HG02973 (cell line): ENCODE measurements around the gene GPC1.

ENCODE experiments used
- ATAC-seq: cut with Tn5 transposase; IDR thresholded peaks from one replicate; pipeline ENCODE4 v1.9.1; 2021; ENCODE audit warnings: moderate library complexity; ENCODE audit not compliant: unreplicated experiment

The GPC1 gene

GRCh38 chr2:240396623-240397541 lies 38.6 kb upstream of the GPC1 start:
- no peak for ATAC-seq

GRCh38 chr2:240397542-240397916 lies 37.9 kb upstream of the GPC1 start:
- ATAC-seq = no peak

GRCh38 chr2:240397924-240398645 lies 37.4 kb upstream of the GPC1 start:
- ATAC-seq = no peak

- ATAC-seq = no peak
These were observed 36.7 kb upstream of the GPC1 start for GRCh38 chr2:240398661-240399267.

GRCh38 chr2:240399419-240400324 lies 35.8 kb upstream of the GPC1 start:
- no peak for ATAC-seq

GRCh38 chr2:240400371-240401161 lies 34.9 kb upstream of the GPC1 start:
- ATAC-seq = no peak

GRCh38 chr2:240401308-240401707 lies 34.2 kb upstream of the GPC1 start:
- no peak for ATAC-seq

- ATAC-seq = no peak
These were observed 33.5 kb upstream of the GPC1 start for GRCh38 chr2:240401781-240402551.

- no peak for ATAC-seq
These were observed 32.7 kb upstream of the GPC1 start for GRCh38 chr2:240402566-240403272.

- no peak for ATAC-seq
These were observed 31.9 kb upstream of the GPC1 start for GRCh38 chr2:240403396-240404104.

- ATAC-seq = no peak
These were observed 31.1 kb upstream of the GPC1 start for GRCh38 chr2:240404174-240404852.

GRCh38 chr2:240405133-240405532 lies 30.3 kb upstream of the GPC1 start:
- no peak for ATAC-seq

- no peak for ATAC-seq
These were observed 29.7 kb upstream of the GPC1 start for GRCh38 chr2:240405684-240406313.

- no peak for ATAC-seq
These were observed 28.4 kb upstream of the GPC1 start for GRCh38 chr2:240407090-240407489.

- no peak for ATAC-seq
These were observed 25.5 kb upstream of the GPC1 start for GRCh38 chr2:240410004-240410403.

- no peak for ATAC-seq
These were observed 24.7 kb upstream of the GPC1 start for GRCh38 chr2:240410808-240411207.
